Measurements from ENCODE around the gene KIRREL1.

The KIRREL1 gene

DNA sequence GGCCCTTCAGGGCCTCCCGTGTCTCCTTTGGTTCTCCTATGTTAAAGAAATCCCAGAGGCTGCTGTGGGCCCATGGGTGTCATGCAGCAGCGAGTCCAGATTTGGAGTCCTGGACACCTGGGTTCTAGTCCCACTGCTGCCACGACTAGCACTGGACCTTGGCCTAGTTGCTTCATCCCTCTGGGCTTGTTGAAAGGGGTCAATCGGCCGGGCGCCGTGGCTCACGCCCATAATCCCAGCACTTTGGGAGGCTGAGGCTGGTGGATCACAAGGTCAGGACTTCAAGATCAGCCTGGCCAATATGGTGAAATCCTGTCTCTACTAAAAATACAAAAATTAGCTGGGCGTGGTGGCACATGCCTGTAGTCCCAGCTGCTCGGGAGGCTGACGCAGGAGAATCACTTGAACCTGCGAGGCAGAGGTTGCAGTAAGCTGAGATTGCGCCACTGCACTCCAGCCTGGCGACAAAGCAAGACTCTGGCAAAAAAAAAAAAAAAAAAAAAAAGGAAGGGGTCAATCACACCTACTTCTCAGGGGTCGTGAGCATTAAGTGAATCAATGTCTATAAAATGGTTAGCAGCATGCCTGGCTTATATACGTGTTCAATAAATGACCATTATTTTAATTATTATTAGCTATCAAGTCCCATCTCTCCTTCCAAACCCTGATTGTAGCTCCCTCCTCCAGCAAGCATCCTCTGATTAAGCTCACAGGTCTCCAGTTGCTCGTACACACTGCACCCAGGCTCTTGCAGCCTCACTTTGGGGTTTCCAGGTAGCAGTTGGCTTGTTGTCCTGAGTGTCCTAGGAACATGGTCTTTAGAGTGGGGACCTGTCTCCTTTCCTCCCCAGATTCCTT, 43.8 kb downstream of the KIRREL1 start:
- no peak for DNase-seq

DNA sequence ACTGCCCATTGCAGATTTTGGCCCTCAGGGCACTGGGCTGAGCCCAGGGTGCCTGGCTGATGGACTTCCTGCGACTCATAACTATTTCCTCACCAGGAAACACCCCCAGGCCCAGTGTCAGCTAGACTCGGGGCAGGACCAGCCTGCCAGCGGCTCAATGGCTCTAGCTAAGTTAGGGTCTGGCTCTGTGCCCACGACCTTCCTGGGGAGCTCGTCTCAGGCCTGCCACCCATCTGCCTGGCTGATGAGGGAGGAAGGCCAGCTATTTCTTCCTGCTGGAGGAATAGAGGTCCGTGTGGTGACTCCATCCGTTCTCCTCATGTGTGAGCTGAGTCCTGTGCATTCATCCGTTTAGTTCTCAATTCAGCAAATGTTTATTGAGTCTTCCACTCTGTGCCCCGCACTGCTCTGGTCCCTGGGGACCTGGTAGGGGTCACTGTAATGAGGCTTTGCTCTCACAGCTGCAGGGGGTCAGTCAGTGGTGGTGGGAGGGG, 44.5 kb downstream of the KIRREL1 start:
- no peak for DNase-seq

DNA sequence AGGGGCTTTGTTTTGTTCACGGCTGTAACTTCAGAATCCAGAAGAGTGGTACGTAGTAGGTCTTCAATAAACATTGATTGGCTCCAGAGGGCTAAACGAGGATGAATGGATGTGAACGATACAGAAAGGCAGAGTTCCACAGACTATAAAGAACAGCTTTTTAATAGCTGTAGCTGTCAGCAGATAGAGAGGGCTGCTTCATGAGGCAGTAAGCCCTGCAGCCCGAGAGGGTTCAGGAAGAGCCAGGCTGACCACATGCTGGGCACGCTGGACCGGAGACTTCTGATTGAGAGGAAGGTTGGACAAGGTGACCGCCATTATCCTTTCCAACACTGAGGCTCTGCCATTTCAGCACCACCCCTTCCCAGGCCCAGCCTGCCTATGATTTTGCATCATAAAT, 45.3 kb downstream of the KIRREL1 start:
- DNase-seq = no peak

DNA sequence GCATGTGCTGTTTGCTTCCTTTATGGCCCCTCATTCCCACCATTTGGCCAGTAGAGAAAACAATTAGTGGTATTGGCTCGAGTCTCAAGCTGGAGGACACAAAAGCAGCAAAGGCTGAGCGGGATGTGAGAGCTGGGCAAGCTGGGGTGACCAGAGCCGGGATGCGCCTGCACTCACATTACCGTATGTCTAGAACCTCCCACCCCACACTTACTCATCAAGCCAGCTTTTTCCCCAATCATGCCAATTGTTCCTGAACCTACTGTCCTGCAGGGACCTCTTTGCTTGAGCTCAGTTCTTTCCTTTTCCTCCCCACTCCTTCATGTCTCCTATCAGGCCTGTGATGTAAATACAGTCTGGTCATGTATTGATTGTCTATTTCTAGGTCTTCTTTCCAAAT, 45.9 kb downstream of the KIRREL1 start:
- no peak for DNase-seq

DNA sequence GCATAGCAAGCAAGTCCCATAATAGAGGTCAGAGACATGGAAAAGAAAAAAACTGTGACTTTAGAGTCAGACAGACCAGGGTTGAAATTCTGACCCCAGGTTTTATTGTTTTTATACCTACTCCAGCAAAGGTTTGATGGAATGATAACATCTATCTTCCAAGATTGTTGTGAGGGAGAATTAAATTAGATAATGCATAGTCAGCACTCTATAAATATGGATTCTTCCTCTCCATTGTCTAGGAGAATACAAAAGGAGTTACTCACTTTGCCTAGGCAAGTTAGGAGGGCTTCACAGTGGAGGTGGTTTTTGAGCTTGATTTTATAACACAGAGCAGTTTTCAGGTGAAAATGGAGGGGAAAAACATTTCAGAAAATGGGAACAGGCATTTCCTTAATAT, 46.9 kb downstream of the KIRREL1 start:
- DNase-seq = no peak

DNA sequence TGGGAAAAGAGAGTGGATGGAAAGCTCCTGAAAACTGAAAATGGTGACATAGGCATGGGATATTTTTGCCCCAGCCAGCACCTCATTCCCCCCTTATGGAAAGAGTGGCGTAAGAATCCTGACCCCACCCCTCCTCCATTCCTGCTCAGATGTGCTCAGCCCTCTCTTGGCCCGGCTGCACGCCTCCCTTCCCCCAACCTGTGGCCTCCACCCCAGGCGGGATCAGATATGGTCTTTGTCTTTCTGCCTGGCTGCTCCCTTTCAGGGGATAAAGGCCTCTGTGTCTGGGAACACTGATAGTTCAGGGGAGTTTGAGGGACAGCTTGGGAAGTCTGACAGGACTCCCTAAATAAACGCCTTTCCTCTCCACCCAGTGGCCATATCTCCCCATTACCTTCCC, 49.8 kb downstream of the KIRREL1 start:
- no peak for DNase-seq

DNA sequence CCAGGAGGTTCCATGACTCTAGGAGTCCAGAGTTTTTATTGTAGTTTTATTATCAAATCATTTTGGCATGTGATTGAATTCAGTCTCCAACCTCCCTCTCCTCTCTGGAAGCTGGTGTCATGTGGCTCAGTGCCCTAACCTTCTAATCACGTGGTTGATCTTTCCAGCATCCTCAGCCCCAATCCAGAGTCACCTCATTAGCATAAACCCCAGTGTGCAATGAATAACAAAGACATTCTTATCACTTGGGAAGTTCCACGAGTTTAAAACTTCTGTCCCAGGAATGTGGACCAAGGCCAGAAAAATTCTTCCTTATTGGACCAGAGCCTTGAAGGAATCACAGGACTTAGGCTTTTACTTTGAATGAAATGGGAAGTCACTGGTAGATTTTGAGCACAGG, 52.2 kb downstream of the KIRREL1 start:
- no peak for DNase-seq

DNA sequence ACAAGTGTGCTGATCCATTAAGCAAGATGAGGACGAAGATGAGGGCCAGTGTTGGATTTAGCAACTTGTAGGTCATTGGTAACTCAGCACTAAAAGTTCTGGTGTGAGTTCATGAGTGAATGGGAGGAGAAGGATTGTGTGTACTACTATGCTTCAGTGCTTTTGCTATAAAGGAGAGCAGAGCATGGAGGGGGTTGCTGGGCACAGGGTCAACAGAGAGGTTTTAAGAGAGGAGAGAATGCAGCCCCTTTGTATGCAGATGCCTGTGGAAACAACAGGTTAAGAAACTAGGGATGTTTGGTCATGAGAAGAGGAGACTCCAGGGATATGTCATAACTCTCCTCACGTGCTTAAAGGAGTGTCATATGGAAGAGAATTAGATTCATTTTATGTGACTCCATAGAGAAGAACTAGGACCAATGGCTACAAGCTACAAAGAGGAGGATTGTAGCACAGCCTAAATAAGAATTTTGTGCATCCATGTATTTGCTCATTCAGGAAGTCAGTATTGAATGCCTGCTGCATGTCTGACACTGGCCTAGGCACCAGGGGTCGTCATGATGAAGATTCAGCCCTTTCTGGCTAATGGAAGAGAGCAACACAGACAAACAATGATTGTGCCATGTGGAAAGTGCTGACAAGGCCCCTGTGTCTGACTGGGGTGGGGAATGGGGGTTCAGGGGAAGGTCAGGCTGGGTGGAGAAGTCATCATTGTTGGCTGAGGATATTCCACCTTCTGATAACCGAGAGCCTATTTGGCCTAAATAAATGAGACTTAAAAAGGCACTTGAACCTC, 53.5 kb downstream of the KIRREL1 start:
- DNase-seq = no peak

DNA sequence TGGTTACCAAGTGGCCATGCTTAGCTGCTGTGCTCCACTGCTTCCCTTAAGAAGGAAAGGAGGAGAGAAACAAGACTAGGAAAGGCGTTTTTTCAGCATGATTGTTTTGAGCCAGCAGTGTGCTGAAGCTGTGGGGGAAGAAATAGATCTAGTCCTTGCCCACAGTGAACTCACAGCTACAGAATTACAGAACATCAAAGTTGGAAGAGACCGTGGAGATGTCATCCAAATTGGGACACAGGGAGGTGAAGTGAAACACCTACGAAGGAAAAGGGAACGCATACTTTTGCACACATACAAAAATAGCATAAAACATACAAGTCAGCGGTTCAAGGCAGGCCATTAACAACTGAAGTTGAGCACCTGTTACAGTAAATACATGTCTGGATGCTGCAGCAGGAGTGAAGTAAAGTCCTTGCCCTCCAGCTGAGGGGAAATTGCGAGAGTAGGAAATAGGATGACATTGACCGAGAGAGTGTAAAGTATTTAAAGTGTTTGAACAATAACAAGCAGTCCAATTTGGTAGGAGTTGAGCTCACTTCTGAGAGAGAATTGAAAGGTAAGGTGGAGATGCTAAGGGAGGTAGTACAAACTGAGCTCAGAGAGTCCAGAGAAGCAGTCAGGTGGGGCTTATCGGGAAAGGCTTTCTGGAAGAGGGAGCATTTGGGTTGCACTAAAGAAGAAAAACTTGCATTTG, 55.1 kb downstream of the KIRREL1 start:
- DNase-seq = no peak

DNA sequence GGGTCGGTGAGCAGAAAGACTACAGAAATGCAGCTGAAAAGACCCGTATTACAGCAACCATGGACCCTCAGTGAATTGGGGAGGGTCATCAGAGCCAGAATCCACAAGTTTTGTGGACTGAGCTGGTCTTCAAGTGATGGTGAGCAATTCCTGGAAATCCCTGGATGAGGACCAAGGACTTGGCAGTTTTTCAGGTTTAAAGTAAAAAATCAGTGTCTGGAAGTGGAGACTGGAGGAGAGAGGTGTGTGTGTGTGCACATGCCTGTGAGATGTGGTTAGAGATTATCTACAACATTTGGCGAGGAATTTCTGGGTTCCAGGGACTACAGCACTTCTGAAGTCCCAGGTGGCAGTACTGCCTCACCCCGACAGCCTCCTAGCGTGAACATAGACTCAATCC, 56.4 kb downstream of the KIRREL1 start:
- no peak for DNase-seq

DNA sequence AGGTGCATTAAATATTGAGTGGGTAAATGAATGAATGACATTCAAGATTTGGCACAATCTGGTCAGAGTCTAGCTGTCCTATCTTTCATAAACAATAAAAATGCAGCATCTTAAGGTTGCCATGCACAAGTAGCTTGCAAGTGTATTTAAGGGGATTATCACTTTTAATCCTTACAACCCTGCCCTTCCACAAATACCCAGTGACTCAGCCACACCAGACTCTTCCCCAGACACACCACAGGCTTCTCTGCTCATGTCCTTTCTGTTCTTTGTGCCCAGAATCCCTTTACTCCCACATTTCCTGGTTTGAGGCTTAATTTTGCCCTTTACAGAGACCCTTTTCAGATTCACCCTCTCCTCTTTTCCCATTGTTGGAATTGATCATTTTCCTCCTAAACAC, 59.8 kb downstream of the KIRREL1 start:
- DNase-seq = no peak

DNA sequence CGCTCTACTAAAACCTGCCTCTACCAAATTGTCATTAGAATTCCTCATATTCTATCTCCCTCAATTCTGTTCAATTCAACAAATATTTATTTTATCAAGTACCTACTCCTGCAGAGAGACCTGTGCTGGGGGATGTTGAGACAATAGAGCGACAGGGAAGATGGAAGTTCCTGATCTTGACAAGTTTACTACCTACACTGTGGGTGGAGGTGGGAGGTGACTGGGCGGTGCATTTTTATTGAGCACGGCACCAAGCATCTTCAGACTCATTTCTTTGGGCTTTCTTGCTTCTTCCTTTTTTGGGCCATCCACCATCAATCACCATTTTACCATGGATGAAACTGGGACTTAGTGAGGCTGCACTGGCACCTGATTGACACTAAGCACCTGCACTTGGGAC, 61.3 kb downstream of the KIRREL1 start:
- DNase-seq = no peak

DNA sequence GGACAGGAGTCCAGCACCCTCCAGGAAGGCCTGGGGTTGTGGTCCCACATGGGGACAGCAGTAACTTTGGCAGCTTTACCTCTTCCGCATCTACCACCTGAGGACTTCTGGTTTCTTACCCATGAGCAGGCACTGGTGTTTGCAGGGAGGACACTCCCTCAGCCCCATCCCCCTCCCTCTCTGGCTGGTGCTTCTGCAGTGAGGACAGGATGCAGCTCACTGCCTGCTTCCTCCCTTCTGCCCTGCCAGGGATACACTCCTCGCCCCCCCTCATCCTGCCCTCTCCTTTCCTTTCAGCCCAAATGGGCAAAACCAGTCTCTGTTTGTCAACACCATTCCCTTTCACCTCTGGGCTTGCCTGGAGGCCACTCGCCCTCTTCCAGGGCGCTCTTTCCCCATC, 62.4 kb downstream of the KIRREL1 start:
- no peak for DNase-seq

DNA sequence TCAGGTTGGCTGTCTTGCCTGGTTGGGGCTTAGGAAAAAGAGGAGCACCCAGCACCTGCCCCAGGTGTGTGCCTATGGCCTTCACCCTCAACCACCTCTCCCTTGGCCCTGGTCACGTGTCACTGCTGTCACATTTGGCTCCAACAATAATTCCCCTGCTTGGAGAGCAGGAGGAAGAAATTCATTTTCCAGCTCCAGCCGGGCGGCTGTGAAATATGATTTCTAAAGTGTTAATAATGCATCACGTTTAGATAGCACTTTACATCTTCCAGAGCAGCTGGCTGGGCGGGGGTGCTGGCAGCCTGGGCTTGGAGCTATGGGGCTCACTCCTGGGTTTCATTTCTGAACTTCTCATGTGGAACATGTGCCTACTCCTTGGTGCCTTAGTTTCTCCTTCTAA, 63.1 kb downstream of the KIRREL1 start:
- no peak for DNase-seq

DNA sequence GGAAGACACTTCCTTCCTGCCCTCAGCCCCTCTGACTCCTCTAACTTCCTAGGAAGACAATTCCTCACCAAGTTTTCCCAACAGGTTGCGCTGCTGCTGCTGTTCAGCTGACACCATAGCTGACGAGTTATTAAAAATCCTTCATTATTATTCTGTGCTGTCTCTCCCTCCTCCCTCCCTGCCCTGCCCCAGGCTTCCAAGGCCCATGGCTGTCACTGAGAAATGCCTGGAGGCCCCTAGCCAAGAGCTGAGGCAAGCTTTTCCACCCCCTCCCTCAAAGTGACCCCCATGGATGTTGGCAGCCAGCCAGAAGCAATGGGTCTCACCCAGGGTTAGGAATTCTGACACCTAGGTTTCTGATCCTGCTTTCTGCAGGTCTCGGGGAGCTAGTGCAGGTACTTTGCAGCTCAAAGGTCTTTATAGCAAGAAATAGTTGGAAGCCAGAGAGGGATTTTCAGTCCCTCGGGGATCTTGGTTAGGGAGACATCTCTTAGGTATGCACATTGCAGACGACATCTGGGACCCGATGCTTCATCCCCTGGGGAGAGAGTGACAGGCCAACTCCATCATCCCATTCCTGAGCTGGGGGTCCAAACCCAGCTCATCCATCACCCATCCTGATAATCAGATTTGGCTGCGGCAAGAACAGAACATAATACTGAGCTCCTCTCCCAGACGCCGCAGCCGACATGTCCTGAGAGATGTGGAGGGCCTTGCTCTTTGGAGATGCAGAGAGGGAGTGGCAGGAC, 65.0 kb downstream of the KIRREL1 start:
- no peak for DNase-seq

DNA sequence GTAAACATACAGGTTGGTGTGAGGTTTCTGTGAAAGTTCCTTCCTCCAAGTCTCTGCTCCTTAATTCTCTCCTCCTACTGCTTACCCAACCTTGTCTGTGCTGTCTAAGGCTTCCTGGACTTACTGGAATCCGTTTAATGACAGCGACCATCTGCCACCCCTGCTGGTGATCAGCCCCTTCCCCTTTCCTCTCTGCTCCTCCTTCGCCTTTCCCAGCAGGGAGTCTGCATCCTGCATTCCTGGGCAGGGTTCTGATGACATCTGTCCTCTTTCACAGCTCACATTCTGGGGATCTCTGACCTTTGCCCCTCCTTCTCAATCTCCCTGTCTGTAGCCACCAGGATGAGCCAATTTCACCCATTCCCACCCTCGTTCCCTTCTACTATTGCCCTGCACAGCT, 66.5 kb downstream of the KIRREL1 start:
- no peak for DNase-seq

DNA sequence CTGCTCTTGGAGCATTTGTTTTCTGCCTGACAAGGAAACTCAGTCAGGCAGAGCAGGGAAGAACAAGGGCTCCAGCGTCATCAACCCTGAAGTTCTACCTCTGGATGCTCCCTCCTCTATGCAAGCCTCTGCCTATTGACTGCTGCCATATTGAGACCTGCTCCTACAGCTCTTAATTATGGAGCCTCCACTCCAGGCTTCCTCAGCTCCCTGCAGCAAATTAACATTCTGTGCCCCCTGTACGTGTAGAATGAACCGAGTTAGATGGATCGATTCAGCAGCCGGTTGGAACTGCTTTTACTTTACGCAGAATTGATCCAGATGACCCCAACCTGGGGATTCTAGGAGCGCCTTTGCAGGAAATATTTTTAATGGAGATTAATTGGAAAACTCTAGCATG, 68.7 kb downstream of the KIRREL1 start:
- DNase-seq = no peak

DNA sequence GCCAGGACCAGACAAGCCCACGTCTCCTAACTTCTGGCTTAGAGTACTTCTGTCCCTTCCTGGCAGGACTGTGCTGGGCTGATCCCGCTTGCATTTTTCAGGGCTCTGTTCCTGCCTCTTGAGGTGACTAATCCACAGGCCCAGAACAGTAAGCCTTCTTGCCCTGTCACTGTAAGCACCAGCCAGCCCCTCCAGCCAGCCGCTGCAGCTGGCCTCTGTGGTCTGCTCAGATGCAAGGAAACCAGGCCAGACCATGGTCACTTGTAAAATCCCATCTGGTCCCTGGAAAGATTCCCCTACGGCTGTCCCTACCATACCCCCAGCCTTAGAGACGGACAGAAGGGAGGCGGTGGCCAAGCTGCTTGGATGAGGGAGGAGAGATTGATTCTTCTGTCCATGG, 74.2 kb downstream of the KIRREL1 start:
- DNase-seq = no peak

DNA sequence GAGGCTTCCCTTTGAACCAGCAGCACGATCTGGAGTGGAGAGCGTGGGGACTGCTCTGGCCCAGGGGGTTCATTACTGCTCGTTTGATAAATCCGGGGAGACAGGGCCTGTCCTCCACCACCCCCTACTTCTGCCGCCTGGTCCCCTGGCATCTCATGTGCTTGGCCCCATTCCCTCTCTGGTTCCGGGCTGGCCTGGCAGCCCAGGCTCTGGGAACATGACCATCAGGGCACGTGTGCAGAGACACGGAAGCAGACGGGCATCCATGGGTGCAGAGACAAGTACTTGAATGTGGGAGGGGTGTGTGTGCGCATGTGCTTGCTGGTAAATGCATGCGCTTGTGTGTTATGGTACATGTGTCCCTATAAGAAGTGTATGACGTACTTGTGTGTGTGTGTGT, 75.5 kb downstream of the KIRREL1 start:
- DNase-seq = no peak

DNA sequence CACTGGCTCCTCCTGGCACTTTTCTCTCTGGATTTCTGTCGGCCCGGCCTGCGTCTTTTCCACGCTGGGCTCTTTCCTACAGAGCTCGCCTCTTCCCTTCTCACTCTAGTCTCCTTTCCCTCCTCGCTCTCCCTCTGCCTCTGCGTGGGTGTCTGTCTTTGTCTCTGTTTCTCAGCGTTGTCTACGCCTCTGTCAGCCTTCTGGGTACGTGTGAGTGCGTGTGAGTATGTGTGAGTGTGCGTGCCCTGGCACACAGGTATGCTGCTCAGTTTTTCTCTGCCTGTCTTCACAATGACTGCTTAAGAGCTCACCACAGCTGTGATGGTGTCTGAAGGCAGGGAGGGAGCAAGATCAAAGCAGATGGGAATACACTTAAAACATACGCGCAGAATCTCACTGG, 77.7 kb downstream of the KIRREL1 start:
- no peak for DNase-seq

DNA sequence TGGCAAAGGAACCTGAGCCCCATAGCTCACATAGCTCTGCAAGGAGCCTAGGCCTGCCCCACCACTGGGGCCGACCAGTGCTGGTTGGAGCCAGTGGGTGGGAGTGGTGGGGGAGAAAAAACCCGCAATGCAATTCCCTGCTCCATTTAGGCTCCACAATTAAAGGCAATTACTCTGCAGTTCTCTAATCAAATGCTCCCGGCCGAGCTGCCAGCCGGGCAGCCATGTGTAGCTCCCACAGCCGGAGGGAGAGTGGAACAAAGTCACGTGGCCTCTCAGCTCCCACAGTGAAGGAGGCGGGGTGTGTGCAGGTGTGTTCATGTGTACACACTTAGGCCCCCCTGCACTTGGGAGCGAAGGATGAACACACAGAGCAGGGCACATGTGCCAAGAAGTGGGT, 81.6 kb downstream of the KIRREL1 start:
- DNase-seq = no peak

DNA sequence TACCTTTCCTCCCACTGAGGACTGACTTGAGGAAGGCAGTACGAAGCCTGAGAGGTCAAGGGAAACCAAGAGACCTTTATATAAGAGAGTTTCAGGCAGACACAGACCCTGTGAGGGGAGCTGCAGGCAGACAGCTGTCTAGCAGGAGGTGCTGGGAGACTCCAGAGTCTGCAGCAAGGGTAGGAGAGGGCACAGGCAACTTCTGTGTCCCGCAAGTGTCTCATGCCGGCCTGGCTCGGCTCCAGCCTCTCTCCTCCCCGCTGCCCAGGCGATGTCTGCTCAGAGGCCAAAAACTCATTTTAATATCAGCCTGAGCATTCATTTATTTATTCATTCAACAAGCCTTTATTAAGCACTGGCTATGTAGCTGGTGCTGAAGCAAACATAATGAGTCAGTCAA, 83.0 kb downstream of the KIRREL1 start:
- DNase-seq = no peak

All from NCI-H748 treated with DMSO at 0.1 percent for 48 hours (cell line).